Stomach (tissue), 9 donors: ENCODE measurements around the gene NTMT2. TPM values are rescaled to one million over a fixed set of nuclear protein-coding genes. Genes with fewer than 3 reads are reported as not detected.

Source experiments
- DNase-seq, 2 donors: peaks; one replicate each; pipeline versions ENCODE4 v3.0.0 to v3.0.0-alpha.2; 2013 to 2019
- H3K27ac ChIP-seq, 5 donors: fragments of 200-600 bp in 4 of 5; sonication (generic) in 4 of 5; one replicate each; pipeline ENCODE4 v1.5.1; 2013 to 2019; ENCODE audit warnings: mild to moderate bottlenecking in 1 of 5, moderate library complexity in 1 of 5
- H3K27me3 ChIP-seq, 3 donors: fragments of 200-600 bp; sonication (generic); one replicate each; pipeline ENCODE4 v1.5.1; 2017 to 2019; ENCODE audit warnings: mixed run types in 1 of 3
- H3K36me3 ChIP-seq, 4 donors: fragments of 200-600 bp; sonication (generic); 1 replicate in 3 of 4; 2 replicates in 1 of 4; pipeline ENCODE4 v1.5.1; 2016 to 2019
- H3K4me1 ChIP-seq, 4 donors: fragments of 200-600 bp; sonication (generic); one replicate each; pipeline ENCODE4 v1.5.1; 2016 to 2019
- H3K4me3 ChIP-seq, 4 donors: fragments of 200-600 bp; sonication (generic) in 3 of 4; one replicate each; pipeline ENCODE4 v1.5.1; 2016 to 2019; ENCODE audit warnings: mild to moderate bottlenecking in 1 of 4
- H3K9me3 ChIP-seq, 4 donors: fragments of 200-600 bp; sonication (generic); one replicate each; pipeline ENCODE4 v1.5.1; 2016 to 2019
- CTCF ChIP-seq, 7 experiments: fragments of 450-650 bp in 4 of 7; fragments of 200-600 bp in 3 of 7; sonication (generic) in 3 of 7; IDR thresholded peaks; one replicate each; pipeline ENCODE4 v1.5.1; 2016 to 2019; ENCODE audit warnings: antibody characterized with exemption in 7 of 7, control low read depth in 2 of 7, mild to moderate bottlenecking in 1 of 7
- EP300 ChIP-seq: sonication (generic); formaldehyde crosslinking; IDR thresholded peaks from one replicate; pipeline ENCODE4 v1.6.1; 2017; ENCODE audit warnings: antibody characterized with exemption
- POLR2A ChIP-seq, 4 donors: fragments of 450-650 bp; IDR thresholded peaks; one replicate each; pipeline ENCODE4 v1.6.1; 2016; ENCODE audit warnings: antibody characterized with exemption in 4 of 4, control low read depth in 2 of 4, mild to moderate bottlenecking in 1 of 4, moderate library complexity in 1 of 4
- POLR2AphosphoS5 ChIP-seq, 3 donors: sonication (generic); formaldehyde crosslinking; IDR thresholded peaks; one replicate each; pipeline ENCODE4 v1.6.1; 2016; ENCODE audit warnings: antibody characterized with exemption in 3 of 3
- WGBS, 5 donors: extraction: QIAGEN DNeasy Blood & Tissue Kit in 3 of 5; methylation state at CpG; one replicate each; pipeline versions ENCODE4 v1.1.5 to v1.1.7; 2013 to 2018; 5-methylcytosine and 5-hydroxymethylcytosine counted together
- intact Hi-C: fragments of 100-400 bp; cut with DNase I; formaldehyde crosslinking; loops from one replicate; pipeline ENCODE4 v1.15.1; 2023; ENCODE audit warnings: low total_unique reads
- polyA plus RNA-seq, 3 donors: library from polyadenylated mRNA; stranded (reverse); fragments of 200-250 nt; gene quantifications; one replicate each; pipeline ENCODE4 v1.2.3, GENCODE V29; 2013
- total RNA-seq, 5 donors: library from RNA; depleted of rRNA; stranded (reverse); fragments of >200 nt; gene quantifications; one replicate each; pipeline versions ENCODE4 v1.1.0 to v1.2.3, GENCODE V29; 2014 to 2016
- donor health status: healthy with polysubstance abuse.
- donor health status: Bipolar disorder and iron deficiency.
- donor health status: healthy.

Gene NTMT2
- total and polyA plus RNA-seq, 8 donors = not detected

DNA sequence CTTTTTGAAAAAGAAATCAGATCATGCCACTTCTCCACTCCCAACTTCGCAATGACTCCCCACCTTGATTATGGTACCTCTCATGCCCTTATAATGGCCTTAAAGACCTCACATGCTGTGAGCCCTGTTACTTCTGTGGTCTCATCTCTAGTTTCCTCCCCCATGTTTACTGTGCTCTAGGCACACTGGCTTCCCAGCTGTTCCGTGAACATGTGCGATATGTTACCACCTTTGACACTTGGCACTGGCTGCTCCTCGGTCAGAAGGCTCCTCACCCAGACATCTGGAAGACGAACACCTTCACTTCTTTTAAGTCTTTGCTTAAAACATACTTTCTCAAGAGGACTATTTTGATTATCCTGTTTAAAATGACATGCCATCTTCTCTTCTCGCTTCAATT lies 14.3 kb upstream of the NTMT2 start:
- no peaks in the 10 kb centered on the region for H3K9me3 ChIP-seq
- TF ChIP-seq POLR2A (IDR thresholded peaks at IDR 0.05) (no peak), POLR2AphosphoS5 (IDR thresholded peaks at IDR 0.05) (no peak), CTCF (IDR thresholded peaks at IDR 0.05) (no peak), EP300 (no peak)
- no peaks in the 10 kb centered on the region for H3K4me1 ChIP-seq
- no peaks in the 10 kb centered on the region for H3K27me3 ChIP-seq
- no peak overlapping the region for H3K4me3 ChIP-seq
- no peak overlapping the region for H3K27ac ChIP-seq
- WGBS, 5 donors = 57 to 70% (median 69%) methylated on average over 6 of the region's 6 CpGs
- intact Hi-C loops = no loop called here
- no peak for DNase-seq
- no peaks in the 10 kb centered on the region for H3K36me3 ChIP-seq

DNA sequence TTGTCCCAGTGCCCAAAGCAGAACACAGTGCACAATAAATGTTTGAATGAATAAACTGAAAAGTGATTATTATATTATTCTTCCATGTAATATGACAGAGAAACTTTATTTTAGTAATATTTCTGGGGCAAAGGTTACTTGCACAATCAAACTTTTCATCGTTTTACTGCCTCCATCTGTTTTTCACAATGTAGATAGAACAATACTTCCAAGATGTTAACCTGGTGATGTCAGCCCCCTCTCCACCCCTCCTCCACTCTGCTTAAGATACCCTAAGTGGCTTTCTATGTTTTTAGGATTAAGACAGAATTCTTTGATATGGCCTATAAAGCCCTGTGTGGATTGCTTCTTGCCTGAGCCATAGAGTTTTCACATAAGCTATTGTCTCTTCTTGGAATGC lies 13.8 kb upstream of the NTMT2 start:
- no peak for DNase-seq
- TF ChIP-seq EP300 (no peak), POLR2A (IDR thresholded peaks at IDR 0.05) (no peak), CTCF (IDR thresholded peaks at IDR 0.05) (no peak), POLR2AphosphoS5 (IDR thresholded peaks at IDR 0.05) (no peak)
- Histone ChIP-seq H3K4me3 (no peak overlapping the region), H3K36me3 (no peaks in the 10 kb centered on the region), H3K4me1 (no peaks in the 10 kb centered on the region), H3K27ac (no peak overlapping the region), H3K9me3 (no peaks in the 10 kb centered on the region), H3K27me3 (no peaks in the 10 kb centered on the region)
- 38 to 57% (median 47%) methylated on average over 1 of the region's 1 CpG for WGBS, 5 donors
- intact Hi-C loops = no loop called here

- intact Hi-C loops = no loop called here
- WGBS, 5 donors = 62 to 83% (median 65%) methylated on average over 2 of the region's 2 CpGs
- H3K4me3 ChIP-seq = no peak overlapping the region
- no peak overlapping the region for H3K27ac ChIP-seq
- DNase-seq = peak in 1 of 2 donors; percentile 53
- H3K9me3 ChIP-seq = no peaks in the 10 kb centered on the region
- H3K27me3 ChIP-seq = no peaks in the 10 kb centered on the region
- H3K4me1 ChIP-seq = no peaks in the 10 kb centered on the region
- H3K36me3 ChIP-seq = no peaks in the 10 kb centered on the region
- TF ChIP-seq POLR2AphosphoS5 (IDR thresholded peaks at IDR 0.05) = no peak
- no peak for TF ChIP-seq CTCF (IDR thresholded peaks at IDR 0.05)
- no peak for TF ChIP-seq POLR2A (IDR thresholded peaks at IDR 0.05)
- TF ChIP-seq EP300 = no peak
Measured at GRCh38 chr1:170133766-170134495, 11.8 kb upstream of the NTMT2 start.

- intact Hi-C loops = no loop called here
- 67 to 78% (median 73%) methylated on average over 6 of the region's 6 CpGs for WGBS, 5 donors
- H3K4me3 ChIP-seq = no peak overlapping the region
- DNase-seq = peak in 1 of 2 donors; percentile 44
- TF ChIP-seq POLR2AphosphoS5 (IDR thresholded peaks at IDR 0.05) = no peak
- TF ChIP-seq CTCF (IDR thresholded peaks at IDR 0.05) = no peak
- TF ChIP-seq POLR2A (IDR thresholded peaks at IDR 0.05) = no peak
- TF ChIP-seq EP300 = no peak
- no peaks in the 10 kb centered on the region for H3K36me3 ChIP-seq
- no peaks in the 10 kb centered on the region for H3K9me3 ChIP-seq
- no peaks in the 10 kb centered on the region for H3K27me3 ChIP-seq
- no peak overlapping the region for H3K27ac ChIP-seq
- no peaks in the 10 kb centered on the region for H3K4me1 ChIP-seq
Measured at GRCh38 chr1:170134521-170134920, 11.2 kb upstream of the NTMT2 start.
